CD8-positive, alpha-beta memory T cell (primary cell): ENCODE measurements around the gene HNMT. TPM values are rescaled to one million over a fixed set of nuclear protein-coding genes. Genes with fewer than 3 reads are reported as not detected.
A peak's percentile ranks its signal among the peaks of the same experiment; 100 is the strongest.

ENCODE experiments used
- CTCF ChIA-PET: fragments of 350-600 bp; sonication (Branson Sonifier 250); formaldehyde crosslinking; loops from one replicate; lab custom pipeline; 2021; ENCODE audit warnings: antibody characterized with exemption; lab: Charles Lee
- POLR2A ChIA-PET: fragments of 350-600 bp; sonication (Branson Sonifier 250); formaldehyde crosslinking; loops from one replicate; lab custom pipeline; 2021; ENCODE audit warnings: antibody characterized with exemption; lab: Charles Lee
- DNase-seq, 5 donors: peaks; one replicate each; pipeline versions ENCODE4 v3.0.0 to v3.0.0-alpha.2; 2020 to 2022; ENCODE audit warnings: mixed read lengths in 1 of 5
- H3K27ac ChIP-seq: one replicate; pipeline ENCODE4 v1.7.0; 2013; ENCODE audit warnings: low read depth, mild to moderate bottlenecking, low read length, moderate library complexity
- H3K27me3 ChIP-seq: 2 replicates; pipeline ENCODE4 v1.7.0; 2013; ENCODE audit warnings: low read length, mild to moderate bottlenecking; ENCODE audit not compliant: insufficient read depth, poor library complexity, severe bottlenecking
- H3K36me3 ChIP-seq: 2 replicates; pipeline ENCODE4 v1.7.0; 2013; ENCODE audit warnings: mild to moderate bottlenecking, low read length, moderate library complexity; ENCODE audit not compliant: insufficient read depth
- H3K4me1 ChIP-seq: 2 replicates; pipeline ENCODE4 v1.7.0; 2013; ENCODE audit warnings: mild to moderate bottlenecking, low read length, moderate library complexity; ENCODE audit not compliant: insufficient read depth
- H3K4me3 ChIP-seq: 2 replicates; pipeline ENCODE4 v1.7.0; 2013; ENCODE audit warnings: mild to moderate bottlenecking, low read length
- H3K9me3 ChIP-seq: 2 replicates; pipeline ENCODE4 v1.7.0; 2013; ENCODE audit warnings: mild to moderate bottlenecking, low read length
- H3K27ac Mint-ChIP-seq, 8 donors: one replicate each; pipeline ENCODE4 v1.8.0; 2020 to 2021; ENCODE audit warnings: mixed read lengths in 8 of 8, mild to moderate bottlenecking in 6 of 8, inconsistent platforms in 3 of 8, moderate library complexity in 3 of 8
- H3K27me3 Mint-ChIP-seq, 2 donors: one replicate each; pipeline ENCODE4 v1.8.0; 2020 to 2021; ENCODE audit warnings: mixed read lengths in 2 of 2, mild to moderate bottlenecking in 1 of 2, moderate library complexity in 1 of 2
- H3K36me3 Mint-ChIP-seq, 3 donors: one replicate each; pipeline ENCODE4 v1.8.0; 2020 to 2021; ENCODE audit warnings: mixed read lengths in 3 of 3, inconsistent platforms in 1 of 3, mild to moderate bottlenecking in 1 of 3
- H3K4me1 Mint-ChIP-seq, 3 donors: one replicate each; pipeline ENCODE4 v1.8.0; 2020 to 2021; ENCODE audit warnings: mixed read lengths in 3 of 3, inconsistent platforms in 1 of 3, mild to moderate bottlenecking in 1 of 3
- H3K4me3 Mint-ChIP-seq, 7 donors: one replicate each; pipeline ENCODE4 v1.8.0; 2020 to 2021; ENCODE audit warnings: mixed read lengths in 7 of 7, mild to moderate bottlenecking in 6 of 7, moderate library complexity in 4 of 7, inconsistent platforms in 2 of 7
- H3K9me3 Mint-ChIP-seq, 5 donors: one replicate each; pipeline ENCODE4 v1.8.0; 2020 to 2022; ENCODE audit warnings: mixed read lengths in 5 of 5, mild to moderate bottlenecking in 3 of 5, moderate library complexity in 2 of 5, inconsistent platforms in 1 of 5
- polyA plus RNA-seq: library from polyadenylated mRNA; unstranded; fragments of 300-500 nt; fragmentation: Illumina TruSeq; gene quantifications from one replicate; pipeline ENCODE4 v1.2.3, GENCODE V29; 2021
- total RNA-seq, 2 experiments: library from RNA; stranded (reverse); gene quantifications; one replicate each; pipeline ENCODE4 v1.2.3, GENCODE V29; 2021

The HNMT gene
- total and polyA plus RNA-seq, 3 experiments from 2014 or later, result 0.61 to 0.78 TPM; not detected in 1

DNA sequence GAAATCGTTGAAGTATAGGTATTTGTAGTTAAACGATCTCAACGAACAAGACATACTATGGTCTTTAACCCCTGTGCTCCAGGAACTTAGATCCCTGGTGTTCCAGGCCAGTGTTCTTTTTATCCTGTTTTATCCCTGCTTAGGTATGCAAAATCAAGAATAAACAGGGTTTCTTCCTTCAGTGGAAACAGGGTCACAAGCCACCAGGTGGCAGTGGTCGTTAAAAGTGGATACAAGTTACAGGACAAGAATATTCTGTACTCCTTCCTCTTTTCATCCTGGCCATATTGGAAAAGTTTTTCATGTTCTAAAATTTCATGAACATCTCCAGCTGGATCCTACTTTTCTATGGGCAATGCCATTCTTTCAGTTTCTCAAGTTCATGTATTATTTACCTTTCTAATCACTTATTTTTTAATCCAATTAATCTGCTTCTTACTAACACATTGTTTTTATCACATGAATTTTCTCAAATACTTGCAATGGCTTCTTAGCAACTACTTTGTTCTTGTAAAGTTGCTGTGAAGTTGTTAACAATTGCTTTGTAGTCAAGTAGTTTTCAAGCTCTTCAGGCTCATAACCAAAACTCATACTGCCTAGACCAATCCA lies 16.4 kb upstream of the HNMT start:
- H3K4me1 Mint-ChIP-seq, result peaks cover 0 to 4% (median 0%) of the 10 kb centered on the region in 3 donors
- ChIA-PET POLR2A (no interaction called here), CTCF (interaction anchor here (0.5 kb wide), 1 partner anchor 879 kb away, joined by 3 read pairs; no protein-coding TSS in a partner anchor)

DNA sequence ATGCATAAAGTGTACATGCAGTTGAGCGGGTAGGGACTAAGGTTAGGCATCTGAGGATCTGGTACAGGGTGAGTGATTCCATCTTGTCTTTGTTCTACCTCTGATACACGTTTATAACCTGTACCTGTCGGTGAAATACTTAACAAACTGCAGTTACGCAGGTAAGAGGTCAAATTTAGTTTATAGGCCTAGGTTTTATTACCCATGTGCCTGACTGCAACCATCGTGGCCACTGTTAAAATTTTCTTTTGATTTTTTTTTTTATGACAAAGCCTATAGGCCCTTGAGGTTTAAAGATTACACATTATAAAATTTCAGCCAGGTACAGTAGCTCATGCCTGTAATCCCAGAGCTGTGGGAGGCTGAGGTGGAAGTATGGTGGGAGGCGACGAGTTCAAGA lies 15.4 kb upstream of the HNMT start:
- ChIA-PET CTCF (no interaction called here), POLR2A (no interaction called here)
- Mint-ChIP-seq H3K4me3 (no peak overlapping the region), H3K27ac (no peak overlapping the region), H3K4me1 (peaks cover 0 to 8% (median 0%) of the 10 kb centered on the region in 3 donors), H3K9me3 (no peaks in the 10 kb centered on the region), H3K27me3 (peaks cover 0 to 4% of the 10 kb centered on the region in 2 donors), H3K36me3 (no peaks in the 10 kb centered on the region)
- Histone ChIP-seq H3K27ac (no peak overlapping the region), H3K4me1 (no peaks in the 10 kb centered on the region), H3K9me3 (no peaks in the 10 kb centered on the region), H3K36me3 (no peaks in the 10 kb centered on the region), H3K4me3 (no peak overlapping the region), H3K27me3 (no peaks in the 10 kb centered on the region)
- no peak for DNase-seq

More for the DNA sequence above, 16.4 kb upstream of the HNMT start:
- no peak overlapping the region for H3K27ac ChIP-seq
- H3K4me3 Mint-ChIP-seq, result no peak overlapping the region
- H3K4me3 ChIP-seq, result no peak overlapping the region
- no peaks in the 10 kb centered on the region for H3K36me3 Mint-ChIP-seq
- H3K36me3 ChIP-seq, result no peaks in the 10 kb centered on the region
- no peaks in the 10 kb centered on the region for H3K27me3 ChIP-seq
- no peaks in the 10 kb centered on the region for H3K9me3 Mint-ChIP-seq
- H3K27ac Mint-ChIP-seq, result no peak overlapping the region
- no peaks in the 10 kb centered on the region for H3K4me1 ChIP-seq
- no peaks in the 10 kb centered on the region for H3K9me3 ChIP-seq
- peaks cover 0 to 4% of the 10 kb centered on the region in 2 donors for H3K27me3 Mint-ChIP-seq
- peak in 1 of 5 donors; percentile 44 for DNase-seq

DNA sequence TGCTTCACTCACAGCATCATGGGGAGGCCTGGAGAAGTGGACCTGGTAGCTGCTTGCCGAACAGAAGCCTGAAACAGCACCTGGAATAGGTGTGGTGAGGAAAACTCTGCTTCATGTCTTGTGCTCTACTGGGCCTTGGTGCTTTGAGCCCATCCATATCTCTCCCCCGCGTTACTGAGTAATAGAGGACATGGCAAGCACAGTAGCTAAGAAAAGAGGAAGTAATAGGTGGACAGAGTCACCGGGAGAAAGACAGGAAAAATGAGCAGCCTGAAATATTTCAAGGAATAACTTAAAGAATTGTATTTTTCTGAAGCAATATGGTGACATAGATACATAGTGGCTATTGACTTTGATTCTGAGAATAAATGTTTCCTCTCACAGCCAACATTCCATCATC lies 14.0 kb upstream of the HNMT start:
- DNase-seq, result no peak
- no peaks in the 10 kb centered on the region for H3K9me3 ChIP-seq
- no peaks in the 10 kb centered on the region for H3K27me3 ChIP-seq
- Mint-ChIP-seq H3K27me3 (peaks cover 0 to 4% of the 10 kb centered on the region in 2 donors), H3K27ac (no peak overlapping the region), H3K36me3 (no peaks in the 10 kb centered on the region), H3K9me3 (no peaks in the 10 kb centered on the region), H3K4me1 (peaks cover 0 to 8% (median 0%) of the 10 kb centered on the region in 3 donors), H3K4me3 (no peak overlapping the region)
- H3K36me3 ChIP-seq, result no peaks in the 10 kb centered on the region
- CTCF ChIA-PET, result interaction anchor here (0.7 kb wide), 1 partner anchor 55 kb away, joined by 5 read pairs; no protein-coding TSS in a partner anchor
- H3K4me1 ChIP-seq, result no peaks in the 10 kb centered on the region
- H3K27ac ChIP-seq, result no peak overlapping the region
- POLR2A ChIA-PET, result no interaction called here
- no peak overlapping the region for H3K4me3 ChIP-seq

DNA sequence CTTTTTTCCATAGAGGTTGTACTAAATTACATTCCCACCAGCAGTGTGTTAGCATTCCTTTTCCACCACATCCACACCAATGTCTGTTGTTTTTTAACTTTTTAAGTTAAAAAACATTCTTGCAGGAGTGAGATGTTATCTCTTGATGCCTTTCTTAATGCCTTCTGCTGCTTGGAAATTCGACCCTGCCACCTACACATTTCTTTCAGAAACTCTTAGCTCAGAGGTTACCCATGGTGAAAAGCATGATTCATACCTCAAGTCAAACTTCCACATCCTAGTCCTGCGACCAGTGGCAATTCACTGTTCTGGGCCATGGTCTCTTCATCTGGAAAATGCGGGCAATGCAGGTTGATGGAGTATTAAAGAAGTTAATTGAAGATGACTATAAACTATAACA lies 12.7 kb upstream of the HNMT start:
- ChIA-PET POLR2A (no interaction called here), CTCF (interaction anchor here (1.2 kb wide), 1 partner anchor 20 kb away, joined by 3 read pairs; no protein-coding TSS in a partner anchor)
- peaks cover 0 to 4% of the 10 kb centered on the region in 2 donors for H3K27me3 Mint-ChIP-seq
- no peaks in the 10 kb centered on the region for H3K36me3 Mint-ChIP-seq
- Histone ChIP-seq H3K27ac (no peak overlapping the region), H3K9me3 (no peaks in the 10 kb centered on the region), H3K4me1 (no peaks in the 10 kb centered on the region), H3K36me3 (no peaks in the 10 kb centered on the region), H3K4me3 (no peak overlapping the region), H3K27me3 (no peaks in the 10 kb centered on the region)
- H3K4me1 Mint-ChIP-seq, result peaks cover 0 to 8% (median 0%) of the 10 kb centered on the region in 3 donors
- no peak for DNase-seq
- H3K9me3 Mint-ChIP-seq, result no peaks in the 10 kb centered on the region
- no peak overlapping the region for H3K27ac Mint-ChIP-seq
- H3K4me3 Mint-ChIP-seq, result no peak overlapping the region

DNA sequence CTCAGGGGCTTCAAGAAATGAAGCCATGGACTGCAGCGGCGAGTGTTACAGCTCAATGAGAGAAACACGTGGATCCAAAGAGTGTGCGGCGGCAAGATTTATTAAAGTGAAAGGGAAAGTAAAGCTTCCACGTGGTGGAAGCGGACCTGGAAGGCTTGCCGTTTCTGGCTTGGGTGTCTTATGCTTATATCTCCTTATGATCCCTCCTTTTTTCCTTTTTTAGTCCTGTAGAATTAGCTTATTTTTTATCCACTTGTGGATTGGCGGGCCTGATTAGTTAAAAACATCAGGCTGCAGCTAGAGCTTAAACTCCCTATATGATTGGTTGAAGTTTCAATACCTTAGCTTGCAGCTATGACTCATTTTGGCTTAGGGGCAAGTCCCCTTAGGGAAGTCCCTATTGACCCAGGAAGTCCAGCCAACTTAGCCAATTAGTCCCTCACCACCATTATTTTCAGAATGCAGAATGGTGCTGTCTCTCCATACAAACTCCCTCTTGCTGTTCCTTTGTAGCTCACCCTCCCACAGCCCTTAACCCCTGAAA lies 11.6 kb upstream of the HNMT start:
- Histone ChIP-seq H3K9me3 (no peaks in the 10 kb centered on the region), H3K36me3 (no peaks in the 10 kb centered on the region), H3K27ac (no peak overlapping the region), H3K4me3 (no peak overlapping the region), H3K27me3 (no peaks in the 10 kb centered on the region), H3K4me1 (no peaks in the 10 kb centered on the region)
- DNase-seq, result no peak
- Mint-ChIP-seq H3K27me3 (no peaks in the 10 kb centered on the region), H3K9me3 (no peaks in the 10 kb centered on the region), H3K27ac (peak overlapping the region in 5 of 8 donors; percentile 40 to 82 (median 55)), H3K4me3 (peak overlapping the region in 6 of 7 donors; percentile 29 to 73 (median 36)), H3K4me1 (peaks cover 0 to 8% (median 0%) of the 10 kb centered on the region in 3 donors), H3K36me3 (no peaks in the 10 kb centered on the region)
- ChIA-PET CTCF (interaction anchor here (1.6 kb wide), 1 partner anchor 875 kb away, joined by 4 read pairs; no protein-coding TSS in a partner anchor), POLR2A (no interaction called here)

DNA sequence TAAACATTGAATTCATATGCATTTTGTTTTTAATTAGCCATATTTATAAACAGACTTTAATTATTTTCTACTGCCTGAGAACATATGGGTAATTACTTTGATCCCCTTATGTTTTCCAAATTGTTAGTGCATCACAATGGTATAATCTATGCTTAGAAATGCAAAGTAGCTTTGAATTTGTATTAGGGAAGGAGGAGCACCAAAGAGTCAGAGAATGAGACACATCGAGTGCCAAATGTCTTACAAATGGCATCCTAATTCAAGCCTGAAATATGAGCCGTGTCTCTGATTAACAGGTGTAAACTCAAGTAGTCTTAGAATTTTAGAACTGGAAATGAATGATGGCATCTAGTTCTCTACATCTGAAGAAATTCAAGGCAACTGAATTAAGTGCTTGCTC lies 8.7 kb upstream of the HNMT start:
- H3K4me3 Mint-ChIP-seq, result no peak overlapping the region
- no peaks in the 10 kb centered on the region for H3K4me1 ChIP-seq
- H3K9me3 ChIP-seq, result no peaks in the 10 kb centered on the region
- H3K4me3 ChIP-seq, result no peak overlapping the region
- H3K36me3 Mint-ChIP-seq, result no peaks in the 10 kb centered on the region
- H3K27me3 Mint-ChIP-seq, result no peaks in the 10 kb centered on the region
- H3K36me3 ChIP-seq, result no peaks in the 10 kb centered on the region
- ChIA-PET POLR2A (no interaction called here), CTCF (no interaction called here)
- H3K27ac ChIP-seq, result no peak overlapping the region
- H3K4me1 Mint-ChIP-seq, result peaks cover 0 to 8% (median 0%) of the 10 kb centered on the region in 3 donors
- H3K27me3 ChIP-seq, result no peaks in the 10 kb centered on the region
- no peak for DNase-seq
- no peak overlapping the region for H3K27ac Mint-ChIP-seq
- no peaks in the 10 kb centered on the region for H3K9me3 Mint-ChIP-seq

DNA sequence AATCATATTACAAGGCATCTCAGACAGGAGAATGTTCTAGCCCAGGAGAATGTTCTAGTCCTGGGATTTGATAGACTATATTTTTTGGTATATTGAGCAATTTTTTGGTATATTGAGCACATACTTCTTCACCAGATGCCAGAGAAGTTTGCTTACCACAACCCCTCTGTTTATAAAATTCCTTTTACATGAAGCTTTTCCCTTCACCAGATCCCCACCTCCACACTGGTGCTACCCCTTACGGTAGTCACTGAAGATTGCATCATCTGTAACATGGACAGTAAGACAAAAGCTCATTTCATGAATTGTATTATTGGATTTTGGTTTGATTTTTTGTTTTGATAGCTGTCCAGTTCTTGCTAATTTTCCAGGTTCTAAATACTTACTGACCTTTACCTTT lies 7.2 kb upstream of the HNMT start:
- Histone ChIP-seq H3K27ac (no peak overlapping the region), H3K4me3 (no peak overlapping the region), H3K36me3 (no peaks in the 10 kb centered on the region), H3K27me3 (no peaks in the 10 kb centered on the region), H3K4me1 (no peaks in the 10 kb centered on the region), H3K9me3 (no peaks in the 10 kb centered on the region)
- Mint-ChIP-seq H3K27ac (no peak overlapping the region), H3K27me3 (no peaks in the 10 kb centered on the region), H3K9me3 (peaks cover 0 to 6% (median 0%) of the 10 kb centered on the region in 5 donors), H3K36me3 (no peaks in the 10 kb centered on the region), H3K4me1 (peaks cover 0 to 8% (median 0%) of the 10 kb centered on the region in 3 donors), H3K4me3 (no peak overlapping the region)
- ChIA-PET CTCF (no interaction called here), POLR2A (no interaction called here)
- no peak for DNase-seq

DNA sequence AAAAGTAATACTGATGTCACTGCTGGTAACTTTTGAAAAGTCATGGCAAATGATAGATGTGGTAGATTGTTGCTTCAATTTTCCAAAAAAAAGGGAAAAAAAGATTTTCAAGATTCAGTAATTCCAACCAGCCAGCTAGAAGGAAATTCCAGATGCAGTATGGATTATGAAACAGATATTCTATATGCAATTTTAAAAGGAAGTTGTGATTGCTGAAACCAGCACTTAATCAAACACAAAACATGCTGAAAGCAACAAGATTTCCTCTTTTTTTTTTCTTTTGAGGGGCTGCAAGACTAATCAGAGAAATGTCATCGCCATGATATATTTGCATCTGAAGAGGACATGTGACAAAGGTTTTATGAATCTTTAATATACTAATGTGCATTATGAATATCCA lies 5.1 kb upstream of the HNMT start:
- no peaks in the 10 kb centered on the region for H3K36me3 Mint-ChIP-seq

More for the DNA sequence above, 5.1 kb upstream of the HNMT start:
- Histone ChIP-seq H3K4me3 (no peak overlapping the region), H3K36me3 (no peaks in the 10 kb centered on the region), H3K27ac (no peak overlapping the region), H3K4me1 (no peaks in the 10 kb centered on the region), H3K9me3 (no peaks in the 10 kb centered on the region), H3K27me3 (no peaks in the 10 kb centered on the region)
- Mint-ChIP-seq H3K27ac (no peak overlapping the region), H3K4me3 (no peak overlapping the region), H3K4me1 (no peaks in the 10 kb centered on the region), H3K27me3 (no peaks in the 10 kb centered on the region), H3K9me3 (peaks cover 0 to 6% (median 0%) of the 10 kb centered on the region in 5 donors)
- DNase-seq, result no peak
- POLR2A ChIA-PET, result no interaction called here
- CTCF ChIA-PET, result no interaction called here
